AG04449 (cell line): Measurements from ENCODE around the gene EHHADH.

ENCODE experiments used
- CTCF ChIA-PET: fragments of 350-600 bp; formaldehyde crosslinking; extraction: SDS; loops from one replicate; lab custom pipeline; 2021; ENCODE audit warnings: antibody characterized with exemption; lab: Yijun Ruan, JAX
- POLR2A ChIA-PET: fragments of 400-600, 350-600 bp; formaldehyde crosslinking; extraction: SDS; loops from one replicate; lab custom pipeline; 2020; ENCODE audit warnings: antibody characterized with exemption, inconsistent platforms; lab: Yijun Ruan, JAX
- DNase-seq: peaks from one replicate; pipeline ENCODE4 v3.0.0-alpha.2; 2010; ENCODE audit warnings: low read depth, low spot score
- H3K4me3 ChIP-seq: 2 replicates; pipeline ENCODE4 v1.5.1; 2011; ENCODE audit warnings: low read depth, mild to moderate bottlenecking, control low read depth, low read length
- TF ChIP-seq, protein P1 (sequence below): IDR thresholded peaks from one replicate; pipeline ENCODE4 v1.5.1; 2011; ENCODE audit warnings: mild to moderate bottlenecking, moderate library complexity, low read length, control low read depth, inconsistent platforms; ENCODE audit not compliant: insufficient read depth; ENCODE audit errors: missing control alignments

EHHADH gene

DNA sequence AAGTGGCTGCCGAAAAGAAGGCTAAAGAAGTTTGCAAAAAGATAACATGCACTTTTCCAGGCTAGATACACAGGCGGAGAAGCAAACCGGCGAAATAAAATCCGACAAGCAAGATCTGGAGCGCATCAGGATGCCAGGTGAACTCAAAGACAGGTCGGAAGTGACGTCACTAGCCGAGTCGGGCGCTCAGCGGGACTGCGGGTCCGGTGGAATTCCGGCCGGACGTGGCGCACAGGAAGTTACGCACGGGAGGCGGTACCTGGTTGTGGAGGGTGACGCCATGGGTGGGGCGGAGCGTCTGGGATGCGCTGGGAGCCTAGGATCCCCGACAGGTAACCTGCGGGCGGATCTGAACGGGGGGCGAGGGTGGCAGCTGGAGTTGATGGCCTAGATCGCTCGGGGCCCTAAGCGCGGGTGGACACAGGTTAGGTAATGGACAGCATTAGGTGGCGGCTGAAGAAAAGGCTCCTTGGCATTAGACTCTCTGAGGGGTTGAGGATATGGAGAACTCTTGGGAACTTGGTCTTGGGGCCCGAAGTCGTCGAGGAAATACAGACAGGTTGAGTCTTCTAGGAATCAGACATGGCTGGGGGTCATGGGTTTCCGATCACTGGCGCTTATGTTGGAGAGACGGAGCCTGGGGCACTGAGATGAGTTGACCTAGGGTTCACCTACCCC, 29.0 kb upstream of the EHHADH start:
- CTCF ChIA-PET = no interaction called here
- POLR2A ChIA-PET = no interaction called here
- H3K4me3 ChIP-seq = peak overlapping the region; percentile 96
- TF ChIP-seq, protein P1, sequence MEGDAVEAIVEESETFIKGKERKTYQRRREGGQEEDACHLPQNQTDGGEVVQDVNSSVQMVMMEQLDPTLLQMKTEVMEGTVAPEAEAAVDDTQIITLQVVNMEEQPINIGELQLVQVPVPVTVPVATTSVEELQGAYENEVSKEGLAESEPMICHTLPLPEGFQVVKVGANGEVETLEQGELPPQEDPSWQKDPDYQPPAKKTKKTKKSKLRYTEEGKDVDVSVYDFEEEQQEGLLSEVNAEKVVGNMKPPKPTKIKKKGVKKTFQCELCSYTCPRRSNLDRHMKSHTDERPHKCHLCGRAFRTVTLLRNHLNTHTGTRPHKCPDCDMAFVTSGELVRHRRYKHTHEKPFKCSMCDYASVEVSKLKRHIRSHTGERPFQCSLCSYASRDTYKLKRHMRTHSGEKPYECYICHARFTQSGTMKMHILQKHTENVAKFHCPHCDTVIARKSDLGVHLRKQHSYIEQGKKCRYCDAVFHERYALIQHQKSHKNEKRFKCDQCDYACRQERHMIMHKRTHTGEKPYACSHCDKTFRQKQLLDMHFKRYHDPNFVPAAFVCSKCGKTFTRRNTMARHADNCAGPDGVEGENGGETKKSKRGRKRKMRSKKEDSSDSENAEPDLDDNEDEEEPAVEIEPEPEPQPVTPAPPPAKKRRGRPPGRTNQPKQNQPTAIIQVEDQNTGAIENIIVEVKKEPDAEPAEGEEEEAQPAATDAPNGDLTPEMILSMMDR = no peak
- peak; percentile 55 for DNase-seq

DNA sequence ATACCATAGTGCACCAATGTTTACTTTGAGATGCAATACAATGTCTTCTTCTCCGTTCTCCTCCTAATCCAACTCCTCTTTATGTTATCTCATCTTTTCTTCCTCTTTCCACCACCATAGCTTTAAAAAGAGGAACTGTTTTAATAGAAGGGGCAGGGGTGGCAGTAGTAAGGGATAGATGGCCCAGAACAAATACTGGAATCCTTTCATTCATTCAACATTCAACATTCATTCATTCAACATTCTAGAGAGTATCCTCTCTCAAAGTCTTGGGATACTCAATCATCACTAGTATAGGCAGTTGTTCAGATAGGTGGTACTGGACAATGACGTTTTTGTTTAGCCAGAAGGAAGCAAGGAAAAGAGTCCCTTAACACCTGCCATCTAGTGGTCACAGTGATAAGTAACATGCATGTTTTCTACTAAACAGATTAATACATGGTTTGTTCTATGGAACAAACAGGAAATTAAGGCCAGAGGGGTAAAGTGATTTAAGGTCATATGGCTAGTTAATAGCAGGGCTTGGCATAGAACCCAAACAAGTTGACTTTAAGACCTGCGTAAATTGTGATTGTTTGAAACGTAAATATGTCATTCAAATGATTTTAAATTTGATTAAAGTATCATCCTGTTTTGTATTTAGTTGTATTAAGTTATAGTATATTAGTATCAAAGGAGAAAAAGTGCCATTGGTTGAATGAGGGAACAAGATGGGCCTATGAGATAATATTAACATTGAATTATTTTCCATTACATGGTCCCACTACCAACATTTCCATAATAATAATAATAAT, 26.9 kb upstream of the EHHADH start:
- DNase-seq = no peak
- POLR2A ChIA-PET = no interaction called here
- no peak overlapping the region for H3K4me3 ChIP-seq
- TF ChIP-seq, protein P1 = peak; percentile 68
- CTCF ChIA-PET = interaction anchor here (0.6 to 4.2 kb wide), 22 partner anchors 8 to 406 kb away, joined by 3 to 29 read pairs (median 4); partner anchors contain the start of gene MAP3K13

DNA sequence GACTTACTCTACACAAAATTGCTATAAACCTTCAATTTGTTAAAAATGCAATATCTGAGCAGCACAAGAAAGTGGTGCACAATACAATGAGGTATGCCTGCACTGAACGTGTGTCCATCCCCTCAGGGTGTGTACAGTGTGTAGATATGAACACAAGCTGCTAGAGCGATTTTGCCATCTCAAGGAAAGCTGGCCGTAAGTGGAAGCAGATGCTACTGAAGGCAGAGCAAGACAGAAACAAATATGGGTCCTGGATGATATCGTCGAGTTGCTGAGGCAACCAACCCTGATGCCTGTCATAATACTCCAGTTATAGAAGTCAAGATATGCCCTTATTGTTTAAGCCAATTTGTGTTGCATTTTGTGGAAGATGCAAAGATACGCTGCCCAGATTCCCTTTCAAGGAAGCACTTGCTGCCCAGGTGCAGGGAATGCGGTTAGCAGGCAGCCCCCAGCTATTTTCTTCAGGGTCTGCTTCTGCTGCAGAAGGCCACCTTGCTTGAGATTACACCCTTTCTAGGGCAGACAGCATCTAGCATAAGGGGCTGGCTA, 25.8 kb upstream of the EHHADH start:
- CTCF ChIA-PET = interaction anchor here (1.0 to 4.2 kb wide), 11 partner anchors 9 to 407 kb away, joined by 3 to 29 read pairs (median 5); no protein-coding TSS in a partner anchor
- H3K4me3 ChIP-seq = no peak overlapping the region
- no peak for DNase-seq
- POLR2A ChIA-PET = no interaction called here
- TF ChIP-seq, protein P1 = no peak

DNA sequence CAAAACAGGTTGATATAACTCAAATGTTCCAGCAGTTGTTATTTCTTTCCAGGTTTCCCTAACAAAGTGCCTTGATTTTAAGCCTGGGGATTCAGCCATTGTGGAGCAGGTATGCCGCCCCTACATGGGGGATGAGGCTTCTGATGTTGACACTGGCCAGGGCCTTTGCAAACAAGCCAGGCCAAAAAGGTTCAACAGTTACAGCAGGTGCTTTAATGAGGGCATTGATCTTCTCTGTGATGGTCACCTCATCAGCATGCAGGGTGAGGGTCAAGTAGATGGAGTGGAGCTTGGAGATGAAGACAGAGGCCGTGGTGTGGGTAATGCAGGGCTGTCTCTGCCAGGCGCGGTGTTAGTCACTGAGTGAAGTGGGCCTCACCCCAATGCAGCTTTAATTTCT, 22.6 kb upstream of the EHHADH start:
- TF ChIP-seq, protein P1 = no peak
- DNase-seq = no peak
- H3K4me3 ChIP-seq = no peak overlapping the region
- ChIA-PET CTCF (no interaction called here), POLR2A (no interaction called here)

DNA sequence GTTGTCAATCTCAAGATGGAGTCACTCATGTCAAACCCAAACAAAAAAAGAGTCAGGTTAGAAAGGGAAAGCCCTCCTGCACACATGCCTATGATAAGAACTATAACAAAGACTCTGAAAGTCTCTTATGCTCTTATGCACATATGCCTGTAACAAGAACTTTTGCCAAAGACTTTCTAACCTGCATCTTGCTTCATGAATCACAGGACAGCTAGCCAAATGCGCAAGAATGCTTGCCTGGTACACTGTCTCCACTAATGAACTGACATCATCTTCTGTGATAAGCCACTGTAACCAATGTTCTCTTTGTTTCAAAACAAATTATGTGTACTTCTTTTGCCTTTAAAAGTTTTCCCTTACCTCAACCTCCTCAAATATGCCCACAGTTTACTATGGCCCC, 18.2 kb upstream of the EHHADH start:
- ChIA-PET CTCF (interaction anchor here (0.9 to 2.5 kb wide), 3 partner anchors 8 to 398 kb away, joined by 5 to 29 read pairs (median 14); no protein-coding TSS in a partner anchor), POLR2A (no interaction called here)
- DNase-seq = no peak

More for the DNA sequence above, 18.2 kb upstream of the EHHADH start:
- TF ChIP-seq, protein P1 = no peak
- no peak overlapping the region for H3K4me3 ChIP-seq
